Fibroblast of skin of left biceps (primary cell): ENCODE measurements around the gene TSHZ2.
"Not testable (repeated sequence)": the region's sequence is repeated elsewhere in the genome, so short reads cannot be mapped to it uniquely, and the experiment has no call there.

ENCODE experiments used
- DNase-seq, 2 experiments: peaks; one replicate each; pipeline ENCODE4 v3.0.0-alpha.2; 2013; ENCODE audit warnings: low read depth in 2 of 2

The TSHZ2 gene

DNA sequence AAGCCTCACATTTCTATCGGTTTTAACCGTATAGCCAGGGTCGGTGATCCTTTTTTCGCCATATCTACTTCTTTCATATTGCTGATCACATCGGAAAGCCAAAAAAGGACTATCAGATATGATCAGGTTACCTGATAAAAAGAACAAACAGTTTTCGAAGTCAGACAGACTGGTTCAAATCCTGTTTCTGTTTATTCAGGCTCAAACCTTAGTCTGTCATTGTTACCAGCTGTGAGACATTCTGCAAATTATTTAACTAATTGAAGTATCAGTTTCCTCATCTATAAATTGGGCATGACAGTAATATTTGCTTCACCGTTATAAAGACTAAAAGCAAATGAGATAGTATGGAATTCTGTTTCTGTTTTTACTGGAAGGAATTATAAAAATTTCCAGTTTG is 111.3 kb downstream of the TSHZ2 start:
- no peak for DNase-seq

DNA sequence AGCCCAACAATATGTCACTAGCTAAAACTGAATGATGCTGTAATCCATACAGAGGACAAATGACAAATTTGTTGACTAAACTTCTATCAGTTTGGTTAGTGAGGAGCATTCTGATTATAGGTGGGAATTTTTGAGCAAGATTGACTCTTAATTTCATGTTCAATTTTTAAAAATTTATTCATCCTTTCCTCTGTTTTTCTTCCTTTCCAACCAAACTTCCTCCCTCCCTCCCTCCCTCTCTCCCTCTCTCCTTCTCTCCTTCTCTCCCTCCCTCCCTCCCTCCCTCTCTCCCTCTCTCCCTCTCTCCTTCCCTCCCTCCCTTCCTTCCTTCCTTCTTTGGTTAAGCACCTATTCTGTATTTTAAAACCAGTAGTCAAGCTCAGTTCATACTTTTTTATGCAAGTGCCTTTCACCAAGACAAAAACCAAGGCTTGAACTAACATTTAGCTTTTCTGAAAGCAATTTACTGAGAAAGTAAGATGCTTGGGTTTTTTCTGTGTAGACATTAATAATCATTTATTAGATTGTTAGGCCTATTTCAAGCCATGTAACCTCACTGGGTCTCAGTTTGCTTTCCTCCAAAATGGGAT is 112.3 kb downstream of the TSHZ2 start:
- no peak for DNase-seq

DNA sequence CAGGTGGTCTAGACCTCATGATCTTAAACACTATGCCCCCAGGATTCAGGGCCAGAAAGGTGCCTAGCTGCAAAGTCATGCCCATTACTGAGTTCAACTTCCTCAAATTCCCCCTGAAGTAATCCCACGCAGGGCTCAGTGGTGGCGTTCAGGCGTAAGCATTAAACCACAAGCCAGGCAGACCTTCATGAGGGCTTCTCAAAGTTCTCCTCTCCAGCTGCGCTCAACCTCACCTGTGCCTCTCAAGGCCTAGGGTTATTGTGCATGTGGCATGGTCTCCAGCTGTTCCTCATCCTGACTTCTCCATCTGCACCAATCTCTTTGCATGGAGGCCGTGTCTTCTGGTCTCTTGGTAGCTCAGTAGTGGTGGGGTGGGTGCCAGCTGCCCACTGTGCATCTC is 113.6 kb downstream of the TSHZ2 start:
- DNase-seq = no peak

DNA sequence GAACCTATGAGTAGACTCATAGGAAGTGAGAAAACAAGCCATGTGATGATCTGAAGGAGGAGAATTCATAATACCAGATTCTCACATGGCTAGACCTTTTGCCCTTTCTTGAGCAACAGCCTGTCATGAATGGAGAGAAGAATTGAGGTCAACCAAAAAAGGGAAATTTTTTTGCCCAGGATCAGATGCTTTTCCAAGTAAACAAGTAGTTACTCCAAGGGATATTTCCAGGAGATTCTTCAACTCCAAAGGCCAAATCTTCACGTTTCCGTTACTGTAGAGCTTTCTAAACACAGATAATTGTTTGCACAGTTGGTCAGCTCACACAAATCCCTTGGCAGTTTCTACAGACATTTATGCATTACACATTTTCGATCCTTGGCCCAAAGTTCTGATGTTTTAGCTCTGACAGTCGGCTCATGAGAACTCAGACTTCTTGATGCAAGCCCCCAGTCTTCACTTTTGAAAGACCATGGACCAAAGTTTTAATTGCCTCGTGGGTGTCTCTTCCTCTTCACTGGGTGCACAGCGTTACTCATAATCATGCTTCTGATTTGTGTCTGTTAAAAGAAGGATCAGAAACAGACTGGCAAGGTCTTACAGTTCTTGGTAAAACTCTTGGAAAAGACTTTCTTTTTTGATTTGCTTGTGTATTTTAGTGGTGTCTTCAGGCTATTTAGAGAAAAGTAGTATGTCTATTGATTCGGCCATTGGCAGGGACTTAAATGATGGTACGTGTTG is 115.0 kb downstream of the TSHZ2 start:
- DNase-seq = no peak

DNA sequence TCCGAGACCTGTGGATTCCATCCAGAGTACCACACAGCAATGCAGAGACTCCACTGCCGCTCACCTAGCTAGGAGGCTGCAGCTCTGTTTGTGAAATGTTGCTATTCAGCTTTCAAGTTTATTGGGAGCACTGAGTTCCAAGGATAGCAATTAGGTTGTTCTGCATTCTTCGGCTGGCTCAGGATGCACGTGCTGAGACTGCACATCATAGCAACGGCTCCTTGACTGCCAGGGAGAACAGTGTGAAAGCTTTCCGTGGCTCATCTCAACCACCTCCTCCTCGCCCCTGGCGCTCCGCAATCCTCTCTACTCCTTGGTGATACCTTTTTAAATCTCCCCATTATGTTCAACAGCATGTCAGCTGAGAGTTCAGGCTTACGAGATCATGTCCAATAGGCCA is 116.6 kb downstream of the TSHZ2 start:
- no peak for DNase-seq

DNA sequence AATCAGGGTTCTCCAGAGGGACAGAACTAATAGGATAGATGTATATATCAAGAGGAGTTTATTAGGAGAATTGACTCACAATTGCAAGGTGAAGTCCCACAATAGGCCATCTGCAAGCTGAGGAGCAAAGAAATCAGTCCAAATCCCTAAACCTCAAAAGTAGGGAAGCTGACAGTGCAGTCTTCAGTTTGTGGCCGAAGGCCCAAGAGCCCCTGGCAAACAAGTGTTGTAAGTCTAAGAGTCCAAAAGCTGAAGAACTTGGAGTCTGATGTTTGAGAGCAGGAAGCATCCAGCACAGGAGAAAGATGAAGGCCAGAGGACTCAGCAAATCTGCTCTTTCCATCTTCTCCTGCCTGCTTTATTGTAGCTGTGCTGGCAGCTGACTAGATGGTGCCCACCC is 117.7 kb downstream of the TSHZ2 start:
- not testable (repeated sequence) for DNase-seq

DNA sequence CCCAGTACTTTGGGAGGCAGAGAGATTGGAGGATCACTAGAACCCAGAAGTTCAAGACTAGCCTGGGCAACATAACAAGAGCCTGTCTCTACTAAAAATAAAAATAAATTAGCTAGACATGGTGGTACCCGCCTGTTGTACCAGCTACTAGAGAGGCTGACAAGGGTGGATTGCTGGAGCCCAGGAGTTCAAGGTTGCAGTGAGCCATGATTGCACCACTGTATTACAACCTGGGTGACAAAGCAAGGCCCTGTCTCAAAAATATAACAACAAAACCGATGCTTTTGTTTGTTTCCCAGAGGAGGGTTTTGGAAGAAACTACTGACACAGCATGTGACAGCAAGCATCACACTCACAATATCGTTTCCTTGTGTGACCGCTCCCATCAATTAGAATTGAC is 119.6 kb downstream of the TSHZ2 start:
- DNase-seq = no peak

DNA sequence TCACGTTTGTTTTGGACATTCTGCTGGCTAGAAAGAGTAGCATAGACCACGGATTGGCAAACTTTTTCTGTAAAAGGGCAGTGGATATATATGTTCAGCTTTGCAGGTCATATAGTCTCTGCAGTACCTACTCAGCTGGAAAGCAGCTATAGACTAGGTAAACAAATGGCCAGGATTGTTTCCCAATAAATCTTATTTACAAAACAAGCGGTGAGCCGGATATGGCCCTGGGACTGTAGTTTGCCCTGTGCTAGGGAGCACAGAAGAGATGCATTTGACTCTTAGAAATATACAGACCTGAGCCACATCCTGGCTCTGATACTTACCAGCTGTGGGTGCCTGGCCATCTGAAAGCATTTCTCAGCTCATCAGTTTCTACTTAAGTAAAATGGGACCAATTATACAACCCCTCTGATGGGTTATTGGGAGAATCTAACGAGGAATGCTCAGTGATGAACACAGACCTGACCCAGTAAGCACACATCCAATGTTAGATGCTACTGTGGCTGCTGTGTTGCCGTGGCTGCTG is 120.7 kb downstream of the TSHZ2 start:
- no peak for DNase-seq

DNA sequence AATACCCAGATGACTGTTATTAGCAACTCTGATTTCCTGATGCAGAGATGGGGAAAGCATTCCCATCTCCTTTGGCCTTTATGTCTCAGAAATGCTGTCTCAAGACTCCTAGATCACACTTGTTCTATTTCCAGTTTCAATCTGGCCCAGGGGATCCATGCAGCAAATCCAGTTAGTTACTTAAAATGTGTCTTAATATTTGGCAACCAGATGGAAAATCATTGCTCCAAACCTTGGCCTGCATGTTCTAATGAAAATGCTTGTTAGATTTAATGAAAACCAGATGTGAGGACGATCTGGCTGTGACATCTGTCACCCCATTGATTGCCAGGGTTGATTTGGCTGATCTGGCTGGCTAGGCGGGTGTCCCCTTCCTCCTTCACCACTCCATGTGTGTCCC is 125.2 kb downstream of the TSHZ2 start:
- DNase-seq = no peak

DNA sequence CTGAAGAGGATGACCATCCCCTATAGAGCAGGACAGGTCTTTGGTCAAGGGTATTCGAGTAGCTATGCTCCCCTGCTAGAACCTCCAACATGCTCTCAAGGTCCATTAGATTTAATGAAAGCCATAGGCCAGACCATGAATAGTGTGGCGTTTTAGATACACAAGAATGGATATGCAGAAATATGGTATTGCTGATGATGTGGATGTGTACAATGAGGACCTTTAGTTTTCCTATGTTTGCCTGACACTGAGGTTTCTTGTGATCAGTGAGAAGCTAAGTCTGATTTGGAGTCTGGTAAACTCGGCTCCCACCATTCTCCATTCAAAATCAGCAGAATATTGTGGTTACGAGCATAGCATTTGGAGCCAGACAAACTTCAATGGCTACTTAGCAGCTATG is 125.6 kb downstream of the TSHZ2 start:
- DNase-seq = no peak

DNA sequence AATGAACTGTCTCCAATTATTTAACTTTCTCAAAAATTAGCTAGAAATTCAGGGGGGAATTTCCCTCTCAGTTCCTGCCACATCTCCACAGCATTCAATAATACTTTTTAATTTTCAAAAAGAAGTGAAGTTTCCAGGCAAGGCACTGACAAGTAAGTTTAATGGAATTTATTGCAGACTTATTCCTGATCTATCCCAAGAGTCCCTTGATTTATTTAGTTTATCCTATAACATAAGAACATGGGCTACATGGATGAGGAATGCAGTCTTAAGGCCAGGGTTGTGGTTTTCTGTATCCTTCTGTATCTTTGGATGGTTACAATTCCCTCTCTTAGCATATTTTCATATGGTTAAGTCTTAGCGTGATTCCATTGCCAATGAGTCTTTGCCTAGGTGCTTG is 126.5 kb downstream of the TSHZ2 start:
- DNase-seq = peak; percentile 75 to 81

DNA sequence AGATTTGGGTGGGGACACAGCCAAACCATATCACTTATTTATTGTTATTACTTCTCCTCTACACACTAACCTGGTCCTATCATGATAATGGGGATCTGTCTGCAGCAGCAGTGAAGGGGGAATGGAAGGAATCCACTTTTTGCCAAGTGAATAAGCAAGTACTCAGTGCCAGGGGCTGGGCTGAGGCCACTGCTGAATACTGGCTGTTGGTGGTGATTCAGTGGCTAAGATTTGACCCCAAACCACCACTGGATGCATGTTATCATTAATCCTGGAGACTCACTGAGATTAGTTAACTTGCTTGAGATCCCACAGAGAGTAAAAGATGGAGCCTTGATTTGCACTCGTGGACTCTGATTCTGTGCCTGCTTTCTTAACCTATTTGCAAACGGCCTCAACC is 127.7 kb downstream of the TSHZ2 start:
- DNase-seq = no peak

DNA sequence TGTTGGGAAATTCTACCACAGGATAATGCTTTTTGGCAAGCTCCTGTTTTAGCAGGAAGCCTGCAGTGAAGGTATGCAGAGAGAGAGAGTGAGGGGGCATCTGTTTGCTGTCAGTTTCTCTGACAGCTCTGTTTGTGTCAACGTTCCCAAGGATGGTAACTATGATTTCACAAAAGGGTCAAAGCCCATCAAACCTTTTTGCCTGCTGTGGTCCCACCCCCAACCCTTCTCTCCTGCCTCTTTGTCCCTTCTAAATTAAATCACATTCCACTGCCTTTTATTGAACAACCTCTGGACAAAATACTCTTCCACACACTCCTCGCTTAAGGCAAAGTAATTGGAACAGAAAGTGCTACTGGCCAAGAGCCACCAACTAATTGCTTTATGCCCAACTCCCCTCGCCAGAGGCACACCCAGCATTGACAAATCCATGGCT is 128.3 kb downstream of the TSHZ2 start:
- DNase-seq = no peak

DNA sequence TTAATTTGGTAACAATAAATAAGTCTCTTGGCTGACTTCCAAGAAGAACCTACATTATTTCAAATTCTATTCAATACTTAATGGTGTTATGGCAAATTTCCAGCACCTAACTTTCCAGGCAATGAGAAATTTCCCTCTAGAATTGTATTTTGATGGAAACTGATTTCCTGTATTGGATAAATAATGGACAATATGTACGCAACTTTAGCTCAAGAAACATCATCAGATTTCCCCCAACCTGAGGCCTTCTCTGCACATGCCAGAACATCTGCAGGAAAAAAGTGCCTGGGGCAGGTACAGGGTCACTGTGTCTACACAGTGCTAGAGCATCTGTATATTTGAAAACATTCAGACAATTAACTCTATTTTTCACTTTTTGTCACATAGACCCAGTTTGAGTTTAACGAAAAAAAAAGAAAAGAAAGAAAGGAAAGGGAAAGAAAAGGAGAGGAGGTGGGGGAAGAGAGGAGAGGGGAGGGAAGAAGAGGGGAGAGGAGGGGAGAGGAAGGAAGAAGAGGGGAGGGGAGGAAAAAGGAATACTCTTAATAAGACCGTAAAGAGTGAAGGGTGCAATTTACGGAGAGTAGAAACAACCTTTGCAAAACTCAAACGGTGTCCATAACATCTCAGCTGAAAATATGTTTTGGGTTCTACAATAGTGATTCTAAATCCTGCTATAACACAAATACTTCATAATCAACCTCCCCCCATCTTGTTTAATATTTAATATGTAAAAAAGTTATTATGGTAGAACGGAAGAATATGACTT is 130.0 kb downstream of the TSHZ2 start:
- DNase-seq = no peak

DNA sequence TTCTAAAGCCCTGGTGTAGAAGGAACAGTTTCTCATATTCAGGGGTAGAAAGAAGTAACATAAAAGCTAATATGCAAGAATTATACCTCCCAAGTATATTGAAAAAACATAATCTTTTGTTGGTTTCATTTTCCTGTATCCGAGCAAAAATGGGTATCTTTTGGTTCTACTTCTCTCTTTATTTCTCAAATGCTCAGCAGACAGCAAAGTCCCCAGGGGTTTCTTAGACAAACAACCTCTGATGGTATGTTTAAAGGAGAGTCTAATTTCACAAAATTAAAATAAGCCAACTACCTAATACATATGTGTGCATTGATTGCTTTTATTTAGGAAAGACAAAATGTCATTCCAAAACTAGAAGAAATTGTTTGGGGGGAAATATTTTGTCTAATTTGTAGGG is 131.0 kb downstream of the TSHZ2 start:
- no peak for DNase-seq

DNA sequence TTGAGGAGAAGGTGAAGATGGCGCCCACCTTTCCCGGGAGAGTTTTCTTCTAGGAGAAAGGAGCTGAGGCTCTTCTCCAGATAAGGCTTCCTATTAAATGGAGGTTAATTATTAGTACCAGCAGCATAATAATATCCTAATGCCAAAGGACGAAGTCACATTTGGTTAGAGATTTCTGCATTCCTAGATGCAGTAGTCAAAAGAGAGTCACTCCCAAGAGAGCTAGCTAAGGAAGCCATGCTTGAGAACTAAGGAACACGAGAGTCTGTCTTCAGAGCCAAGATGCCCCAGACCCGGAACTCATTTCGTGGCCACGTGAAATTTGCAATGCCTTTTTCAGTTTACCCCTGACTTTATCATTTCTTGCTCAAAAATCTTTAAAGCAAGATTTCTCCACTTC is 132.7 kb downstream of the TSHZ2 start:
- DNase-seq = no peak

DNA sequence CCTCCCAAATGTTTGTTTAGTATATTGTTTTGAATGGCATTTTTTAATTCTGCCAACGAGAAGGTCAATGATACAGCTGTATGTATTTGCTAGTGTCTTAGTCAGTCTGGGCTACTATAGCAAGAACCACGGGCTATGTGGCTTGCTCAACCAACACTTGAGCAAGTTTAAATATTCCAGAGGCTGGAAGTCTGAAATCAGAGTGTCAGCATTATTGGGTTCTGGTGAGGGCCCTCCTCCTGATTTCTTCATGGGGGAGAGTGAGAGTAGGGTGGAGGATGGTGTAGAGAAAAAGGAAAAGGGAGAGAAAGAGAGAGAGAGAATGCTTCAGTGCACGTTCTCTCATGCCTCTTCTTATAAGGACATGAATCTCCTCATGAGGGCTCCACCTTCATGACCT is 144.6 kb downstream of the TSHZ2 start:
- no peak for DNase-seq

DNA sequence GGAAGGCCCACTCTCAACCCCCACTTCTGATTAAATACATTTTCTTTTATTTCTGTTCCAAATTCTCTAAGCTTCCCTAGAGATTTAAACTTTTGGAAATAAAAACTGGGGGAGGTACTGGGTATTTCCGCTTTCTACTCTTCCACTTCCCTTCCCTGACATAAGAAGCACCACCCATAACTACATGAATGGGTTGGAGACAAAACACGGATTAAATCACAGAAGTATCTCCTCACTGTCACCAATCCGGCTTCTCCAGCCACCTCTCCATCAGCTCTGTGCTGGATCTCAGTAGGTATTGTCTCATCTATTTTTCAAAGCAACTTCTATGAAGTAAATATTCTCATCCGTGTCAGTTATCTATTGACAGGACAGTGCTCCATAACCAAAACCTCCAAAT is 150.7 kb downstream of the TSHZ2 start:
- no peak for DNase-seq

DNA sequence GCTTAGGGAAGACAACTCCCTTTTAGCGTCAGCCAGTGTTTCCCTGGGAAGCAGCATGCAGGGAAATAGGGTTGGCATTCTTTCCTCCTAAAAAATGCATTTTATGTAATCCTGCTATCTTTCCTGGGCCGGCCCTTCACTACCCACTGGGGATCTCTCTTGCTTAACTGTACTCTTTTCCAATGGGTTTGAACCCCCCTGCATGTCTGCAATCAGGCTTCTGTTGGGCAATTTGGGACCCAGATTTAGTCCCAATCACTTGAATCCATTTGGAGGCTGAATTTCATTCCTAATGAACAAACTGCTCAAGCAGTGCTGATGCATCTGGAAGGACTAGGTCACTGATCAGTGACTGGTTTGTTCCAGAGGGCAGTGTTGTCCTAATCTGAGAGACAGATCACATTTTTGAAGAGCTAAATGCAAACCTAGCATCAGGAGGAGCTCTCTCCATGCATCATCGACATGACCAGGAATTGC is 152.0 kb downstream of the TSHZ2 start:
- DNase-seq = no peak

DNA sequence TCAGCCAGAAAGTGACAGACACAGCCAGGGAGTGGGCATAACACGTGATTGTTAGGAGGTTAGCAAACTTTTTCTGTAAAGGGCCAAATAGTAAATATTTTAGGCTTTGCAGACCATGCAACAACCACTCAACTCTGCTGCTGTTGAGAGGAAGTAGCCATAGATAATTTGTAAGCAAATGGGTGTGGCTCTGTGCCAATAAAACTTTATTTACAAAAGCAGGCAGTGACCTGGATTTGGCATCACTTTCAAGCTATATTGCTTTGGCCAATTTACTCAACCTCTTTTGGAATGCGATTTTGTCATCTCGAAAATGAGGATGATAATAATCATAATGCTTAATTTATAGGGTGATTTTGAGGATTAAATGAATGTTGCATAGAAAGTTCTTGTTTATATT is 152.6 kb downstream of the TSHZ2 start:
- no peak for DNase-seq

DNA sequence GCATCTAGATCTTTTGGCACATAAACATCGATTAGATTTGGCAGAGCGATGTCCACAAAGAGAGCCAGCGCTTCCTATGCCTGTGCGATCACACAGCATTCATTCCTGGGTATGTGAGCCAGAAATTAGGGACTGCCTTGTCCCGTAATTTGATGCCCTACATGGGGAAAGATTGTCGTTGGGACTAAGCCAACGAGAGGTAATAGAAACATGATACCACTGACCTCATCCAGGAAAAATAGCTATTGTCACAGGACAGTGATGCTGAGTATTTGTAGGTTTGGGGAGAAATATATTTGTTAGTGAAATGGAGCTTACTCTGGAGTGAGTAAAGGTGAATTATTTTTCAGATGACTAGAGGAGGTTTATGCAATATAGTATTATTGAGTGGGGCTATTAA is 154.0 kb downstream of the TSHZ2 start:
- DNase-seq = no peak

DNA sequence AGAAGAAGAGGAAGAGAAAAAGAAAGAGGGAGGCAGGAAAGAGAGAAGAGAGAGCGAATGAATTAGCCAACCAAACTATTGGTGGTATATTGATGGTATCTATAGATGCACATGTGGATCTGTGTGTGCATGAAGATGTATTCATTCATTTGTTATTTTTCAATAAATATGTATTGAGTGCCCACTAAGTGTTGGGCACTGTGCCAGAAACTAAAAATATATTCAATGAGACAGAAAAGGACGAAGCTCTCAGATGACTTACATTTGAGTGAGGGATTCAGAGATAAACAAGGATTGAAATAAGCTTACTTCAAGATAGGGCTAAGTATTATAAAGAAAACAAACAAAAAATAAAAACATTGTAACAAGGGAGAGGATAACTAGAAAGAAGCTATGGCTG is 154.9 kb downstream of the TSHZ2 start:
- DNase-seq = no peak

DNA sequence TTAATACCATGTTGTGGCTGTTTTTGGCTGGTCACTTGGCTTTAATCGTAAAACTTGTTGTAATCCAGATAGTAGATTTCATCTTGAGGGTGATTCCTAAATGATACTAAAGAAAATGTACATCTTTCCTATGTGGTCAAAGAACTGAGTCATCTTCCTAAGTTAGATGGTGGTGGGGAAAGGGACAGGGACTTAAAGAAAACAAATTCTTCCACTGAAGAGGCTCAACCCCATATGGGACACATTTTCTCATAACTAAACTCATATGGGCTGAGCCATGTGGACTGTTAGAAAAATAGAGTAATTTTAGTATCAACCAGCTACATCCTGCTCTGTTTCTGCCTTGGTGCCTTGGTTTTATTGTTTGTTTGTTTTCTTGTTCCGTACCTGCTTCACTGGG is 155.8 kb downstream of the TSHZ2 start:
- peak; percentile 41 to 61 for DNase-seq
